MM.1S (cell line): ENCODE results near the gene TTYH1.

ENCODE experiments used
- CTCF ChIP-seq: fragments of 300-600 bp; sonication (generic); IDR thresholded peaks from 2 replicates; pipeline ENCODE4 v1.5.1; 2016; ENCODE audit warnings: antibody characterized with exemption, low read length, mixed read lengths
- EZH2 ChIP-seq: fragments of 300-600 bp; sonication (generic); optimal IDR thresholded peaks from 2 replicates; pipeline ENCODE3; 2017; ENCODE audit warnings: low read depth, mild to moderate bottlenecking, antibody characterized with exemption, low read length, mixed read lengths
- EZH2phosphoT487 ChIP-seq: fragments of 300-600 bp; sonication (generic); IDR thresholded peaks from 2 replicates; pipeline ENCODE4 v1.6.1; 2018; ENCODE audit warnings: antibody characterized with exemption, low read length

GRCh38 chr19:54392105-54392504 is 23.2 kb upstream of the TTYH1 start:
- TF ChIP-seq CTCF = no peak
- no peak for TF ChIP-seq EZH2
- TF ChIP-seq EZH2phosphoT487 = no peak
